Natural killer cell treated with Interleukin-12 subunit alpha and Interleukin-12 subunit beta and Interleukin-15 and Interleukin-18, amount 100 ng/mL, for 72 hours (primary cell): ENCODE results near the gene KCNH3. TPM values are rescaled to one million over a fixed set of nuclear protein-coding genes. Genes with fewer than 3 reads are reported as not detected.
"Not testable (repeated sequence)": the region's sequence is repeated elsewhere in the genome, so short reads cannot be mapped to it uniquely, and the experiment has no call there.

Experiments used
- ATAC-seq, 2 donors: fragments of 150-1000 bp; cut with Tn5 transposase in 1 of 2; sonication (Bioruptor Pico), chemical (Tn5 transposase) in 1 of 2; 2 replicates each; pipeline ENCODE4 v1.10.0; 2021
- DNase-seq: peaks from one replicate; pipeline ENCODE4 v3.0.0; 2022; ENCODE audit warnings: low spot score
- H3K27ac Mint-ChIP-seq, 2 donors: 1 replicate in 1 of 2; 2 replicates in 1 of 2; pipeline ENCODE4 v1.8.0; 2022; ENCODE audit warnings: mixed read lengths in 2 of 2, mild to moderate bottlenecking in 1 of 2, moderate library complexity in 1 of 2
- H3K27me3 Mint-ChIP-seq, 2 donors: 1 replicate in 1 of 2; 2 replicates in 1 of 2; pipeline ENCODE4 v1.8.0; 2022; ENCODE audit warnings: mixed read lengths in 2 of 2
- H3K36me3 Mint-ChIP-seq: one replicate; pipeline ENCODE4 v1.8.0; 2022; ENCODE audit warnings: mixed read lengths
- H3K4me1 Mint-ChIP-seq, 2 donors: 1 replicate in 1 of 2; 2 replicates in 1 of 2; pipeline ENCODE4 v1.8.0; 2022; ENCODE audit warnings: low read depth in 2 of 2, mixed read lengths in 2 of 2, mild to moderate bottlenecking in 1 of 2
- H3K4me3 Mint-ChIP-seq: one replicate; pipeline ENCODE4 v1.8.0; 2022; ENCODE audit warnings: mixed read lengths
- H3K9me3 Mint-ChIP-seq: 2 replicates; pipeline ENCODE4 v1.8.0; 2022; ENCODE audit warnings: mixed read lengths
- total RNA-seq, 2 donors: library from RNA; stranded (reverse); gene quantifications; one replicate each; pipeline ENCODE4 v1.2.3, GENCODE V29; 2022

KCNH3 gene
- total RNA-seq, 2 donors from 2014 or later: 0.50 to 0.70 TPM

DNA sequence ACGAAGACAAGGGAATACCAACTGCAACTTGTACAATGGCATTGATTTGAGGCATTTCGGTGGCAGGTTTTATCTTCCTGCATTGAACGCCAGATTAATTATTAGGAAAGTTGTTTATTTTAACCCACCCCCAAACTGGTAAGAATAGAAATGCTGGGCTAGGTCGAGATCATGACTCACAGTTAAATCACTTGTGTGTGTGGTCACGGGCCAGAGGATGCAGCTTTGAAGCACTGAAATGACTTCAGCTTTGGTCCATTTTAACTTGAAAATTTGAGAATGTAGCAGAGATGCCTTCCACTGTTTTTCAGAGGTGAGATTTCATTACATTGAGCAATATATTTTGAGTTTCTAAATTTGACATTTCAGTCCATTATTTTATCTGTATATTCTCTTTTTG lies 23.6 kb upstream of the KCNH3 start:
- ATAC-seq: no peak

DNA sequence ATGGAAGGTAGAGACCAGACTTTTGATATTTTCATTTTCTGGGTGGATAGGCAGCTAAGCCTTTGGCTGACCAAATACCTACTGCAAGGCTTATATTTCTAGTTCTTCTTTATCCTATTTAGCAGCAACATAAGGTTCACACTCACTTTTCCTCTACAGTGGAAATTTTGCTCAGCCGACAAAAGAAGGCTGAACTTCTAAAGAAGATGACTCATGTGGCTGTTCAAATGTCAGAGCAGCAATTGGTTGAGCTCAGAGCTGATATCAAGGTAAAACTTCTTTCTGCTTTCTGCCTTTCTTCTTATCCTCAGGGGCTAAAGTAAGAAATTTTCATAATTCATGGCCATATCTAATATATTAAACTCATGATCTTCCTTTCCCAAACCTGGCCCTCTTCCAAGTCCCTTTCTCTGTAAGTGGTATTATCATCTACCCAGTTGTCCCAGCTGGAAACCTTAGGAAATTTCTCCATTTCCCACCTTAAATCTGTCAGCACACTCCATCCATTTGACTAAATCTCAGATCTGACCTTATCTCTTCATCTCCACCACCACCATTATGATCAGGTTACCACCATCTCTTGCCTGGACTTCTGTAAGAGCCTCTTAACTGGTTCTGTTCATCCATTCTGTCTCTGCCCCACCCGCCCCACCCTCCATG lies 19.8 kb upstream of the KCNH3 start:
- Mint-ChIP-seq H3K36me3 (no peaks in the 10 kb centered on the region), H3K27ac (no peak overlapping the region), H3K27me3 (no peaks in the 10 kb centered on the region), H3K4me1 (no peaks in the 10 kb centered on the region), H3K4me3 (no peak overlapping the region), H3K9me3 (no peaks in the 10 kb centered on the region)
- DNase-seq: no peak
- no peak for ATAC-seq

More for the DNA sequence above, 23.6 kb upstream of the KCNH3 start:
- Mint-ChIP-seq H3K4me1 (no peaks in the 10 kb centered on the region), H3K27ac (no peak overlapping the region), H3K9me3 (no peaks in the 10 kb centered on the region), H3K4me3 (no peak overlapping the region), H3K27me3 (no peaks in the 10 kb centered on the region), H3K36me3 (no peaks in the 10 kb centered on the region)
- no peak for DNase-seq

DNA sequence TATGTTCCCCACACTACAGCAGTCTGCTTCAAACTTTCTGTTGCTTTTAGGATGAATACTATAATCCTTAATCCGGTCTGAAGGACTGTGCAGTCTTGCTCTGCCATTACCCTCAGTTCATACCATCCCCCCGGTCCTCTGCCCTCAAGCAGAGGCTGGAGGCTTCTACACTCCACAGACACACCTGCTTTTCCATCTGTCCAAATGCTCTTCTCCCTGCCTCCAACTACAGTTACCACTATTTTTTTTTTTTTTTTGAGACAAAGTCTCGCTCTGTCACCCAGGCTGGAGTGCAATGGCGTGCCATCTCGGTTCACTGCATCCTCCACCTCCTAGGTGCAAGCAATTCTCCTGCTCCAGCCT lies 19.3 kb upstream of the KCNH3 start:
- no peak for DNase-seq
- H3K27ac Mint-ChIP-seq: no peak overlapping the region
- no peaks in the 10 kb centered on the region for H3K9me3 Mint-ChIP-seq
- no peaks in the 10 kb centered on the region for H3K27me3 Mint-ChIP-seq
- H3K4me1 Mint-ChIP-seq: no peaks in the 10 kb centered on the region
- no peak overlapping the region for H3K4me3 Mint-ChIP-seq
- H3K36me3 Mint-ChIP-seq: no peaks in the 10 kb centered on the region
- no peak for ATAC-seq

DNA sequence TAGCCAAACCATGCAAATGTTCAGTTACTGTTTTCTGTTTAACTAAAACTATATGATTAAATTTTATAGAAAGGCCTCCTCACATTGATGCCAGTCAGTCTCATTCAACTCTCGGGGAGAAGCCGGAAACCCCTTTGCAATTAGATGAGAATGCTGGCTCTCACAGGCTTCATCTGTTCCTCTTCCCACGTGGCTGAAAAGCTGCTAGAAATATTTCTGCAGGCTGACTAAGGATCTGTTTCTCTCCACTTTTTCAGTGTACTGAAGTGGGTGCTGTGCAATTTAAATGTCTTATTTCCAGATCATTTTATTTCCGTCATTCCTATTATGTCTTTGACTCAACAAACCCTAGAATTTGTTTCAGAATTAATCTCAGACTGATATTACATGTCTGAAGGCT lies 17.4 kb upstream of the KCNH3 start:
- H3K27me3 Mint-ChIP-seq: no peaks in the 10 kb centered on the region
- DNase-seq: no peak
- no peaks in the 10 kb centered on the region for H3K4me1 Mint-ChIP-seq
- H3K4me3 Mint-ChIP-seq: no peak overlapping the region
- no peaks in the 10 kb centered on the region for H3K9me3 Mint-ChIP-seq
- peaks cover 12% of the 10 kb centered on the region for H3K36me3 Mint-ChIP-seq
- no peak for ATAC-seq
- H3K27ac Mint-ChIP-seq: no peak overlapping the region

DNA sequence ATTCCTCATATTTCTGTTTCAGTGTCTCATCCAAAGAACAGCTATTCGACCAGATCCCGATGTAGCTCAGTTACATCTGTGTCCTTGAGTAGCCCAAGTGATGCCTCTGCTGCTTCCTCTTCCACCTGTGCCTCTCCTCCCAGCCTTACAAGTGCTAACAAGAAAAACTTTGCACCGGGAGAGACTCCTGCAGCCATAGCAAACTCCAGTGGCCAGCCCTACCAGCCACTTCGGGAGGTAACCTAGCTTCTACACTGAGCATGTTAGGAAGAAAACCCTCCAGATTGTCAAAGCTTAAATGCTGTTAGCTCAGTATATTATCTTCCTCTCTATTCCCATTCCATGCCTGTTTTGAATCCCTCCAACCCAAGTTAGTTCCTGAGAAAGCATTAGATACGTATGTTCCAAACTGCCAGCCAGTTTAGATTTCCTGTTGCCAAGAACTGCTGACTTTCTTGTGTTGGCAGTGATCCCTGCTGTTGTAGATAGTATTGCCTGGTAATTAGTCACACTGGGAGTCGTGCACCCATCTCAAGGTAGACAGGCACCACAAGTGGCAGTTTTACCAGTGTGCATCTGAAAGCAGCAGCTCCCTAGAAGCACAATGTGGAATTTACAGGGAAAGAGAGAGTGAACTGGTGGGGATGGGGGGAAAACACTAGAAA lies 14.0 kb upstream of the KCNH3 start:
- no peak overlapping the region for H3K4me3 Mint-ChIP-seq
- ATAC-seq: no peak
- no peak for DNase-seq
- peaks cover 12% of the 10 kb centered on the region for H3K36me3 Mint-ChIP-seq
- no peaks in the 10 kb centered on the region for H3K27me3 Mint-ChIP-seq
- no peaks in the 10 kb centered on the region for H3K9me3 Mint-ChIP-seq
- no peaks in the 10 kb centered on the region for H3K4me1 Mint-ChIP-seq
- H3K27ac Mint-ChIP-seq: no peak overlapping the region

DNA sequence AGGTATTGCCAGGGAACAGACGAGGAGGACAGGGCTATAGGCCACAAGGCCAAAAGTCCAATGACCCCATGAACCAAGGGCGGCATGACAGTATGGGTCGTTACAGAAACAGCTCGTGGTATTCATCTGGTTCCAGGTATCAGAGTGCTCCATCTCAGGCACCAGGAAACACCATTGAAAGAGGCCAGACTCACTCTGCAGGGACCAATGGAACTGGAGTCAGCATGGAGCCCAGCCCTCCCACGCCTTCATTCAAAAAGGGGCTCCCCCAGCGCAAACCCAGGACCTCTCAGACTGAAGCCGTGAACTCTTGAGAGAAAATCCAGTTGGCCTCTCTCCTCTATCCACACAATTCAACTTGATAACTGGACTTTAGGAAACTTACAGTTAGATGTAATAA lies 12.9 kb upstream of the KCNH3 start:
- ATAC-seq: no peak
- Mint-ChIP-seq H3K36me3 (peaks cover 12% of the 10 kb centered on the region), H3K9me3 (no peaks in the 10 kb centered on the region), H3K4me1 (no peaks in the 10 kb centered on the region), H3K27ac (no peak overlapping the region), H3K27me3 (no peaks in the 10 kb centered on the region), H3K4me3 (no peak overlapping the region)
- DNase-seq: no peak

DNA sequence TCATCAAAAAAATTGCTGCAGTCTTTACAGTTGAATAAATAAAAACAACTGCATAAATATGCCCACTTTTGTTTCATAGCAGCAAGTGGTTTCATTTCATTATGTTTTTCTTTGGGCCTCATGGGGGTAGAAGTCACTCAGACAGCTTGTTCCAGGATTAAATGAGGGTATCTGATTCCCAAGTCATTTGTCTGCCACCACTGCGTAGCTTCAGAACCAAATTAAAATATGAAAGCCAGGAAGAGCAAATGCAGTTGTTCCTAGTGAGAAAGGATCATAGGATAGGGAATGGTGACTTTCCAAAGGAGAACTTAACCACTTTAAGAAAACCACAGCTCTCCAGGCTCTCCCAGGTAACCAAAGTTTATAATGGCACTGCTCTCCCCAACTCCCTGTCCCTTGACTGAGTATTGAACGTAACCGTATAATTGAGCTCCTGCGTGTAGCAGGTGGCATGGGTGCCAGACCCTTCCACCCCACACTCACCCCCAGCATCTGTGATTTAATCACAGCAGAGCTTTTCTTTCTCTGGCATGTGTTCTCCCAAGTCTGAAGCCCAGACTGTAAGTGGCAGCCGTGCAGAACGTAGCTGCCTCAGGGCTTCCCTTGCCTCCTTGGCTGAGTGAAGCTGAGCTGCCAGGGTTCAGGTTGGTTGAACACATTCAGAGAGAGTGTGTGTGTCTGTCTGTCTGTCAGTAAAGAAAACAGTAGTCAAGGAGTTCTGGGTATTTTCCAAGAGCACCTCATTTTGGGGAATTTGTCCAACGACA lies 11.3 kb upstream of the KCNH3 start:
- no peaks in the 10 kb centered on the region for H3K9me3 Mint-ChIP-seq
- H3K27me3 Mint-ChIP-seq: no peaks in the 10 kb centered on the region
- H3K27ac Mint-ChIP-seq: no peak overlapping the region
- no peak overlapping the region for H3K4me3 Mint-ChIP-seq
- DNase-seq (no peak), ATAC-seq (no peak)
- no peaks in the 10 kb centered on the region for H3K4me1 Mint-ChIP-seq
- peaks cover 12% of the 10 kb centered on the region for H3K36me3 Mint-ChIP-seq

DNA sequence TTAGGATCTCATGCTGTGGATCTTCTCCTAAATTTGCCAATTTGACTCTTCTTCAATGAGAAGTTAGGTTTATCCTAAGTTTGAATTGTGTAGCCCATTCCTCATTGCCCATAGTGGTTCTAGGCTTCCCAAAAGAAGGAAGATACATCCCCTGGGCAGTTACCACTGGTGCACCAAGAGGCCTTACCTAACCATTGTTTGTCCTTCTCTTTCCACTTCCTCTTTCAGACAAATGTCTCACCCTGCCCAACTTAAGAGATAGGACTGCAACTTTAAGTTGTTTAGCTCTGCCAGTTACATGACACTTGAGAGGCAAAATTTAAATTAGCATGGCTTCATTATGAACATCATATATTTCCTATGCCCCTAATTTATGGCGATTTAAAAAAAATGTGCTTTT lies 9.4 kb upstream of the KCNH3 start:
- Mint-ChIP-seq H3K36me3 (peaks cover 12% of the 10 kb centered on the region), H3K4me1 (no peaks in the 10 kb centered on the region), H3K4me3 (no peak overlapping the region), H3K9me3 (no peaks in the 10 kb centered on the region), H3K27ac (no peak overlapping the region), H3K27me3 (no peaks in the 10 kb centered on the region)
- DNase-seq: no peak
- no peak for ATAC-seq

DNA sequence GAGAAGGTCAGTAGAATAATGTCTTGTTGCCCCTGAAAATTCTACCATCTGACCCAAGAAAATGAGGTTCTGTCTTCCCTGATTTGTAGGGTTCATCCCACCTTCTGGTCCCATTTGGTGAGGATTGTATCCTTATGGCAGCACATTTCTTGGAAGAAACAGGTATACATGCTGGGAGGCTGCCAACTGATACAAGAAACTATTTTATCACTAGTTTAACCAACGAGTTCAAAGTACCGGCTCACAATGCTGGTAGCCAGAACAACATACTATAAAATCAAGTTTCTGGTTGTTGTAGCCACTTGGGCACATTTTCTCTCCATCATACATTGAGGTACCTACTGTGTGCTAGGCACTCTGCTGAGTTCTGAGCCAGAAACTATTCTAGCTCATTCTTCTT lies 7.1 kb upstream of the KCNH3 start:
- DNase-seq (no peak), ATAC-seq (no peak)

DNA sequence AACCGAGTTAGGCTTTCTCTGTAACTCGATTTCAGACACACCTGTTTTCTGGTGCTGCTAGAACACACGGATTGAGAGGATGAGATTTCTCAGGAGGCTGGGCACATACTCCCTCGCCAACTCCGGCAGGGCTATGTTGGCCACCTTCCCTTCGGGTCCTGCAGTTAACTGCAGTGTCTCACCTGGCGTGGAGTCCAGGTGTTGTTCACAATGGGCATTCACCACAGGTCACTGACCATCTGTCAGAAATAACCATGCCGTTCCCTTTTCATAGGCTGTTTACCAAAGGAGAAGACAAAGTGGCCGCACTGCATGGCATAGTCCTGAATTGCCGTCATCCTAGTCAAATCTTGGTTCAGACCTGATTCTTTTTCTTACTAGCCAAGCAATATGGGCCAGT lies 5.5 kb upstream of the KCNH3 start:
- Mint-ChIP-seq H3K27me3 (peaks cover 10 to 15% of the 10 kb centered on the region in 2 donors), H3K36me3 (no peaks in the 10 kb centered on the region), H3K4me3 (no peak overlapping the region), H3K4me1 (peaks cover 0 to 3% of the 10 kb centered on the region in 2 donors), H3K27ac (no peak overlapping the region), H3K9me3 (no peaks in the 10 kb centered on the region)
- ATAC-seq (no peak), DNase-seq (no peak)

More for the DNA sequence above, 7.1 kb upstream of the KCNH3 start:
- Mint-ChIP-seq H3K27ac (no peak overlapping the region), H3K27me3 (peaks cover 5 to 7% of the 10 kb centered on the region in 2 donors), H3K4me1 (no peaks in the 10 kb centered on the region), H3K36me3 (no peaks in the 10 kb centered on the region), H3K9me3 (no peaks in the 10 kb centered on the region), H3K4me3 (no peak overlapping the region)

DNA sequence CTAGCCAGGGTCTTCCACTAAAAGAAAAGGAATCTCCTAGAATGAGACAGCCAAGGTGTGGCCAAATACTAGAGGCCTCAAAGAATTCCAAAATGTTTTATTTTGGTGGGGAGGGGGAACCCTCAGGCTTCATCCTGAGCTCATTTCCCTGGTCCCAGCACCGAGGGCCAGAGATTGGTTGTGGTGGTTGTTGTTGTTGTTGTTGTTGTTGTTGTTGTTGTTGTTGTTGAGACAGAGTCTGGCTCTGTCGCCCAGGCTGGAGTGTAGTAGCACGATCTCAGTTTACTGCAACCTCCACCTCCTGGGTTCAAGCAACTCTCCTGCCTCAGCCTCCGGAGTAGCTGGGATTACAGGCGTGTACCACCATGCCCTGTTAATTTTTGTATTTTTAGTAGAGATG lies 4.7 kb upstream of the KCNH3 start:
- not testable (repeated sequence) for H3K27ac Mint-ChIP-seq, H3K9me3 Mint-ChIP-seq, H3K4me1 Mint-ChIP-seq, H3K4me3 Mint-ChIP-seq, DNase-seq, ATAC-seq, H3K36me3 Mint-ChIP-seq
- peaks cover 10 to 15% of the 10 kb centered on the region in 2 donors for H3K27me3 Mint-ChIP-seq

DNA sequence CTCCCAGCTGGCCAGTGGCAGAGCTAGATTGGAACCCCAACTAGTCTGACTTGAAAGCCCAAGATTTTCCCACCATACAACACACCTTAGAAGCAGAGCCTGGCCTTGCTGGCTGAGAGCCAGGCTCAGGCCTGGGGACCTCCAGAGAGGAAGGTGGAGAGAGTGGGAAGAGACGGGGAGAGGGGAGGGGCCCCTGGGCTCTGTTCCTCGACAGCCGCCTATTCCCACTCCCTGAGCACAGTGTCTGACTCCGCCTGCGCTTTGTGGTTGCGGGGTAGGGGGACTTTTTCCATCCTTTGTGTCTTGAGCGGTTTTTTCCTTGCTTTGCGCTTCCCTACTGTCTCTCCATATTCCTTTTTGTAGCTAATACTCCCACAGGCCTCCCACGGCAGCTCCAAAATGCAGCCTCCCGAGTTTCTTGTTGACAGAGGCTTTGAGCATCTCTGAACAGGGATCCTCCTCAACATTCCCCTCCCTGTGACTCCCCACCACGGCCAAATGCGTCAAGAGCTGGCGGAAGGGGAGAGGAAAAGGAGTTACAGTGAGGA lies 4.0 kb upstream of the KCNH3 start:
- Mint-ChIP-seq H3K27ac (no peak overlapping the region), H3K9me3 (no peaks in the 10 kb centered on the region), H3K4me3 (no peak overlapping the region), H3K36me3 (no peaks in the 10 kb centered on the region), H3K27me3 (peaks cover 10 to 15% of the 10 kb centered on the region in 2 donors), H3K4me1 (peaks cover 0 to 3% of the 10 kb centered on the region in 2 donors)
- no peak for ATAC-seq
- no peak for DNase-seq

DNA sequence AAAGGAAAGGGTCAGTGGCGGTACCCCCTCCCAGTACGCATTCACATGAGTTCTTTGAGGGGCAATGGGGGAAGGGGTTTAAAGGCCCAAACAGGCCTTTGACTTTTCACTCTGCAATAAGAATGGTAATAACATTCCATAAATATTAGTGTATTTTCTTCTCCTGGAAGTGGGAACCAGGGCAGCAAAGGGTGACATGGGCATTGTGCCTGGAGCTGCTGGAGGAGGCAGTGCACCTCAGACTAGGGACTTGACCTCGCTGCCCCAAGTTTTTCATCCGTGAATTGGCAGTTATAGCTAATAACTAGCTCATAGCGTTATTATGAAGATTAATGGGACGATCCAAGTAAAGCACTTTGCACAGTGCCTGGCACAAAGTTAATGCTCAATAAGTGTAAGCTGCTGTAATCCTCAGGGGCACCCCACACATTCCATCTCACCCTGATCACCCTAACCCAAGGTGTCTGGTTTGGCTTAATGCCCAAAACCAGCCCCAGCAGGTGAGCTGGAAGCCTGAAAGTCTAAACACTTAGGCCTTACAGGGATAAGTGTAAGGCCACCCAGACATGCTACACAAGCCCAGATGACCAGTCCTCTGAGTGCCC lies 2.8 kb upstream of the KCNH3 start:
- Mint-ChIP-seq H3K4me3 (no peak overlapping the region), H3K9me3 (no peaks in the 10 kb centered on the region), H3K4me1 (peaks cover 0 to 8% of the 10 kb centered on the region in 2 donors), H3K27me3 (peaks cover 13 to 22% of the 10 kb centered on the region in 2 donors), H3K36me3 (no peaks in the 10 kb centered on the region), H3K27ac (no peak overlapping the region)
- ATAC-seq (no peak), DNase-seq (no peak)
